HepG2 (cell line): ENCODE measurements around the gene SPINK9. TPM values are rescaled to one million over a fixed set of nuclear protein-coding genes. Genes with fewer than 3 reads are reported as not detected.

ENCODE experiments used
- ATAC-seq: fragments of 200-7000 bp; cut with Tn5 transposase; 3 replicates; pipeline ENCODE4 v1.9.1; 2020; ENCODE audit warnings: mild to moderate bottlenecking, moderate library complexity
- BruUV-seq: library from RNA; stranded (reverse); fragments of 400-500 nt; replicated peaks from 2 replicates; lab custom pipeline; 2021; lab: Mats Ljungman, UMichigan
- CTCF ChIA-PET: fragments of 300-600 bp; formaldehyde crosslinking; extraction: SDS; loops from one replicate; lab custom pipeline; 2021; ENCODE audit warnings: low total read pairs, inconsistent platforms, low intra/inter-chr PET ratio; lab: Yijun Ruan, JAX
- POLR2A ChIA-PET: fragments of 350-600 bp; sonication (Branson Sonifier 250); formaldehyde crosslinking; loops from one replicate; lab custom pipeline; 2020; ENCODE audit warnings: antibody characterized with exemption, inconsistent platforms; lab: Yijun Ruan, JAX
- DNase-seq: peaks from one replicate; pipeline ENCODE4 v3.0.0-alpha.2; 2015; ENCODE audit warnings: low spot score
- FAIRE-seq: peaks from 3 replicates; lab custom pipeline; 2011; peaks lifted over from hg19 to GRCh38; lab: Jason Lieb, UNC
- H2AFZ ChIP-seq: one replicate; pipeline ENCODE4 v1.6.1; 2011; ENCODE audit warnings: low read length, inconsistent platforms
- H3K27ac ChIP-seq: fragments of 300-600 bp; 3 replicates; pipeline ENCODE4 v1.8.0; 2011; ENCODE audit warnings: mixed run types, mild to moderate bottlenecking, mixed read lengths, low read length, inconsistent platforms; ENCODE audit not compliant: insufficient read depth; ENCODE audit errors: extremely low read length
- H3K27me3 ChIP-seq, 2 experiments: fragments of 200-600 bp in 1 of 2; 2 replicates in 1 of 2; 3 replicates in 1 of 2; pipeline versions ENCODE4 v1.6.0 to v1.8.0; 2011; ENCODE audit warnings: low read length in 2 of 2, mild to moderate bottlenecking in 2 of 2, moderate library complexity in 2 of 2, inconsistent platforms in 1 of 2; ENCODE audit not compliant: insufficient read depth in 2 of 2, control insufficient read depth in 1 of 2
- H3K36me3 ChIP-seq, 2 experiments: fragments of 200-600 bp in 1 of 2; replicated peaks in 1 of 2; 2 replicates in 1 of 2; 3 replicates in 1 of 2; pipeline versions ENCODE4 v1.5.1 to v1.8.0; 2011; ENCODE audit warnings: low read length in 2 of 2, inconsistent platforms in 1 of 2; ENCODE audit not compliant: insufficient read depth in 2 of 2, control insufficient read depth in 1 of 2
- H3K4me1 ChIP-seq: 2 replicates; pipeline ENCODE4 v1.5.1; 2012; ENCODE audit warnings: low read length, inconsistent platforms; ENCODE audit not compliant: insufficient read depth
- H3K4me2 ChIP-seq: 2 replicates; pipeline ENCODE4 v1.6.0; 2011; ENCODE audit warnings: low read depth, low read length, inconsistent platforms
- H3K4me3 ChIP-seq, 3 experiments: fragments of 200-600 bp in 1 of 3; sonication (generic), shearing (Covaris generic) in 1 of 3; replicated peaks in 1 of 3; 2 replicates each; pipeline ENCODE4 v1.5.1; 2011 to 2016; ENCODE audit warnings: low read length in 3 of 3, inconsistent platforms in 2 of 3, low read depth in 2 of 3, mild to moderate bottlenecking in 2 of 3, control low read depth in 1 of 3, mixed read lengths in 1 of 3; ENCODE audit not compliant: insufficient read depth in 1 of 3
- H3K79me2 ChIP-seq: one replicate; pipeline ENCODE4 v1.6.1; 2011; ENCODE audit warnings: low read length, inconsistent platforms; ENCODE audit not compliant: insufficient read depth
- H3K9ac ChIP-seq: 2 replicates; pipeline ENCODE4 v1.6.0; 2011; ENCODE audit warnings: mild to moderate bottlenecking, low read depth, low read length, inconsistent platforms; ENCODE audit not compliant: insufficient read depth
- H3K9me3 ChIP-seq: 2 replicates; pipeline ENCODE4 v1.5.1; 2012; ENCODE audit warnings: mild to moderate bottlenecking, low read length
- H4K20me1 ChIP-seq: 2 replicates; pipeline ENCODE4 v1.6.0; 2011; ENCODE audit warnings: inconsistent platforms, mild to moderate bottlenecking, low read length, moderate library complexity; ENCODE audit not compliant: insufficient read depth
- CAMTA2 ChIP-seq: sonication (generic); formaldehyde crosslinking; IDR thresholded peaks from 2 replicates; pipeline ENCODE4 v1.4.0; 2020; ENCODE audit warnings: mild to moderate bottlenecking, missing genetic modification reagents, borderline replicate concordance
- DPF2 ChIP-seq: sonication (generic); formaldehyde crosslinking; IDR thresholded peaks from 2 replicates; pipeline ENCODE4 v1.4.0; 2020; ENCODE audit warnings: mild to moderate bottlenecking, low read depth, missing genetic modification reagents, borderline replicate concordance
- GPN1 ChIP-seq: sonication (generic); formaldehyde crosslinking; IDR thresholded peaks from 2 replicates; pipeline ENCODE4 v1.5.1; 2020; ENCODE audit warnings: missing genetic modification reagents, borderline replicate concordance
- MBD4 ChIP-seq: IDR thresholded peaks from 2 replicates; pipeline ENCODE4 v1.6.1; 2012; ENCODE audit warnings: low read length, inconsistent platforms, borderline replicate concordance
- PCBP1 ChIP-seq: fragments of 200-400 bp; formaldehyde crosslinking; IDR thresholded peaks from 2 replicates; pipeline ENCODE4 v1.6.1; 2017; ENCODE audit warnings: mild to moderate bottlenecking, low read depth, low read length, borderline replicate concordance
- RXRA ChIP-seq: sonication (generic); formaldehyde crosslinking; IDR thresholded peaks from 2 replicates; pipeline ENCODE4 v1.5.1; 2020; ENCODE audit warnings: missing genetic modification reagents
- TOPORS ChIP-seq: sonication (generic); formaldehyde crosslinking; IDR thresholded peaks from 2 replicates; pipeline ENCODE4 v1.8.0; 2023; ENCODE audit warnings: mild to moderate bottlenecking, missing genetic modification reagents
- ZSCAN22 ChIP-seq: sonication (generic); formaldehyde crosslinking; IDR thresholded peaks from 2 replicates; pipeline ENCODE4 v1.4.0; 2020; ENCODE audit warnings: mild to moderate bottlenecking, missing genetic modification reagents
- WGBS: methylation state at CpG from one replicate; pipeline ENCODE4 v1.1.6; 2017; ENCODE audit warnings: low lambda C conversion rate; 5-methylcytosine and 5-hydroxymethylcytosine counted together
- in situ Hi-C: cut with HindIII; loops from 2 replicates; pipeline ENCODE4 v1.10.0; 2017; ENCODE audit warnings: low pct_unique_long_range_greater_than_20kb; ENCODE audit not compliant: extremely low pct_ligation_motif_present
- intact Hi-C: fragments of 100-400 bp; cut with micrococcal nuclease; formaldehyde crosslinking; loops from one replicate; pipeline ENCODE4 v1.10.0; 2022; ENCODE audit not compliant: unreplicated experiment
- polyA plus RNA-seq, 8 experiments: library from polyadenylated mRNA; depleted of rRNA in 3 of 8; stranded (reverse) in 7 of 8; unstranded in 1 of 8; fragments of >200 nt; fragmentation: Illumina TruSeq in 4 of 8; extraction: Trizol in 4 of 8; gene quantifications; 2 replicates each; pipeline versions ENCODE4 v1.2.1 to v1.2.3, GENCODE V29; 2011 to 2016; ENCODE audit warnings: low read depth in 4 of 8, missing spikeins in 1 of 8, mixed read lengths in 1 of 8; ENCODE audit not compliant: insufficient read depth in 1 of 8
- total RNA-seq, 5 experiments: library from RNA; depleted of rRNA; stranded (reverse); fragments of >200 nt; fragmentation: Illumina TruSeq; extraction: Trizol; gene quantifications; 2 replicates each; pipeline ENCODE4 v1.2.3, GENCODE V29; 2016; ENCODE audit warnings: low read depth in 1 of 5
- TF ChIP-seq, protein P1 (sequence below): IDR thresholded peaks from 2 replicates; pipeline ENCODE4 v1.6.1; 2016; ENCODE audit warnings: mild to moderate bottlenecking, missing biosample characterization, missing genetic modification reagents
- TF ChIP-seq, protein P2 (sequence below): sonication (generic); formaldehyde crosslinking; IDR thresholded peaks from 2 replicates; pipeline ENCODE4 v1.4.0; 2020; ENCODE audit warnings: missing genetic modification reagents
- TF ChIP-seq, protein P3 (sequence below): sonication (generic); formaldehyde crosslinking; conservative IDR thresholded peaks from 2 replicates; pipeline ENCODE4 v1.4.0; 2020; ENCODE audit warnings: missing genetic modification reagents

SPINK9 gene
- total and polyA plus RNA-seq, 2 of the 13 experiments (the other 11 are each of a cell fraction or from before 2014, with no cell fraction given), result not detected

DNA sequence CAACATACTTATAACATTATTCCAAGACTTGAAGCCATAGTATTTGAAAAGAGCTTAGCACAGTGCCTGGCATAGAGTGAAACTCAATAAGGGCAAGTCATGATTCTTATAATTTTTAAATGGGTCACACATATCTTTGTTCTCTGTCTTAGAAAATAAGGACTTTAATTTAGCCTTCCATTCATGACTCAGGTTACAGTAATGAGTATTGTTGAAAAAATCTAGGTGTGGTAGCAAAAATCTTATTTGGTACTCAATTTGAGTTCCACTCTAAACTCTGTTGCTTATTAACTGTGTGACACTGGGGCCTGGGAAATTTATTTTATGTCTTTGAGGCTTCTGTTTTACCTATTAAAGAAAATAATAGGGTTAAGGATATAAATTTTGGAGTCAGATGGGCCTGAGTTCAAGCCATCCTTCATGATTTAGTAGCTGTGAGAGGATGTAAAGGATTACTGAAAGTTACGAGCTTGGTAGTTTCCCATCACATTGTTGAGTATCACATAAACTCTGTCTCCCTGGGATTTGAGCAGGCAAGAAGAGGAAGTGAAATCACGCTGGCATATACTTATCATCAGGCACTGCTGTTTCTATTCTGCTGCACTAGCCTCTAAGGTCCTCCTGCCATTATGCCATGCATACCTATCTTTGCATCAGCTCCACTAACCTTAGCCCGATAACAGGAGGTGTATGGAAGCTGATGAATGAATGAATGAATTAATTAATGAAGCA lies 1.5 kb downstream of the SPINK9 start:
- no peaks in the 10 kb centered on the region for H3K4me1 ChIP-seq
- intact Hi-C loops, result no loop called here
- no peak for DNase-seq
- no peaks in the 10 kb centered on the region for H3K9me3 ChIP-seq
- H3K36me3 ChIP-seq, result no peaks in the 10 kb centered on the region
- TF ChIP-seq PCBP1 (no peak), TOPORS (CRISPR knock-in tag) (no peak)
- TF ChIP-seq, protein P1, sequence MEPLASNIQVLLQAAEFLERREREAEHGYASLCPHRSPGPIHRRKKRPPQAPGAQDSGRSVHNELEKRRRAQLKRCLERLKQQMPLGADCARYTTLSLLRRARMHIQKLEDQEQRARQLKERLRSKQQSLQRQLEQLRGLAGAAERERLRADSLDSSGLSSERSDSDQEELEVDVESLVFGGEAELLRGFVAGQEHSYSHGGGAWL (CRISPR knock-in tag), result no peak
- TF ChIP-seq, all 625 proteins: peak for 0
- WGBS, result 11% methylated on average over 3 of the region's 3 CpGs
- in situ Hi-C loops, result no loop called here
- Histone ChIP-seq H3K79me2 (no peaks in the 10 kb centered on the region), H3K27me3 (no peaks in the 10 kb centered on the region), H4K20me1 (no peaks in the 10 kb centered on the region), H3K4me3 (no peak overlapping the region), H3K4me2 (no peak overlapping the region), H3K9ac (no peak overlapping the region), H2AFZ (no peak overlapping the region), H3K27ac (no peak overlapping the region)
- BruUV-seq, result no TSS peak
- no peak for ATAC-seq
- ChIA-PET POLR2A (no interaction called here), CTCF (no interaction called here)
- no peak for FAIRE-seq

DNA sequence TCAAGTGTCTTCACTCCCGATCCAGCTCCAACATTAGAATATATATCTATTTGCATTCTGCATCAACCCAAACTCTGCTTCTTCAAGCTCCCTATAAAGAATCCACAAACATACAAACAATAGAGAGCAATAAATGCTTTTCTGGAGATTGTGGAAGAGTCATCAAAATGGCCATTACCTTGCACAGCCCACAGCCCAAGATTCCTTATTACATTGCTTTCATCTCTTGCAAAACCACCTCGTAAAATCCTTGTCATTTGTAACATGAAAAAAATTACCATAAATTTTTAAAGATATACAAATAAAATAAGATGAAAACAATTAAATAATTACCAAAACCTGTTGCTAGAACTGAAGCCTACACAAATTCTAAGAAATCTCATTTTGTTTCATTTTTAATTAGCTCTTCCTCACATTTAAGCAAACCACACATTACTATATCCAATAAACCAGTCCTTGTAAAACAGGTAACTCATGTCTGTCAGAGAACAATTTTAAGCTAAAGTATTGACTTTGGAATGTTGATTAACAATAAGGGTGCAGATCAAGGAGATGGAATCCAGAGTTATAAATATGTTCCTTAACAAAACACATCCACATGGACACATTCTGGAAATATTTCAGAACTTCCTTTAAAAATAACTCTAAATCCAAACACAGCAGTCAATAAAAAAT lies 7.1 kb downstream of the SPINK9 start:
- POLR2A ChIA-PET, result no interaction called here
- CTCF ChIA-PET, result no interaction called here
- no peak overlapping the region for H2AFZ ChIP-seq
- H3K36me3 ChIP-seq, result no peaks in the 10 kb centered on the region
- intact Hi-C loops (no loop called here), in situ Hi-C loops (no loop called here)
- H3K9me3 ChIP-seq, result no peaks in the 10 kb centered on the region
- DNase-seq (no peak), FAIRE-seq (no peak), ATAC-seq (no peak)
- no peaks in the 10 kb centered on the region for H4K20me1 ChIP-seq
- 0% methylated on average over 2 of the region's 2 CpGs for WGBS
- H3K79me2 ChIP-seq, result no peaks in the 10 kb centered on the region
- no peak overlapping the region for H3K27ac ChIP-seq
- H3K9ac ChIP-seq, result no peak overlapping the region
- no peaks in the 10 kb centered on the region for H3K4me1 ChIP-seq
- H3K27me3 ChIP-seq, result no peaks in the 10 kb centered on the region
- no peak overlapping the region for H3K4me2 ChIP-seq
- no TSS peak for BruUV-seq
- no peak overlapping the region for H3K4me3 ChIP-seq
- TF ChIP-seq ZSCAN22 (CRISPR knock-in tag), result no peak
- TF ChIP-seq, protein P2, sequence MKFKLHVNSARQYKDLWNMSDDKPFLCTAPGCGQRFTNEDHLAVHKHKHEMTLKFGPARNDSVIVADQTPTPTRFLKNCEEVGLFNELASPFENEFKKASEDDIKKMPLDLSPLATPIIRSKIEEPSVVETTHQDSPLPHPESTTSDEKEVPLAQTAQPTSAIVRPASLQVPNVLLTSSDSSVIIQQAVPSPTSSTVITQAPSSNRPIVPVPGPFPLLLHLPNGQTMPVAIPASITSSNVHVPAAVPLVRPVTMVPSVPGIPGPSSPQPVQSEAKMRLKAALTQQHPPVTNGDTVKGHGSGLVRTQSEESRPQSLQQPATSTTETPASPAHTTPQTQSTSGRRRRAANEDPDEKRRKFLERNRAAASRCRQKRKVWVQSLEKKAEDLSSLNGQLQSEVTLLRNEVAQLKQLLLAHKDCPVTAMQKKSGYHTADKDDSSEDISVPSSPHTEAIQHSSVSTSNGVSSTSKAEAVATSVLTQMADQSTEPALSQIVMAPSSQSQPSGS (CRISPR knock-in tag), result no peak
- TF ChIP-seq GPN1 (CRISPR knock-in tag), result no peak
- TF ChIP-seq, protein P3, sequence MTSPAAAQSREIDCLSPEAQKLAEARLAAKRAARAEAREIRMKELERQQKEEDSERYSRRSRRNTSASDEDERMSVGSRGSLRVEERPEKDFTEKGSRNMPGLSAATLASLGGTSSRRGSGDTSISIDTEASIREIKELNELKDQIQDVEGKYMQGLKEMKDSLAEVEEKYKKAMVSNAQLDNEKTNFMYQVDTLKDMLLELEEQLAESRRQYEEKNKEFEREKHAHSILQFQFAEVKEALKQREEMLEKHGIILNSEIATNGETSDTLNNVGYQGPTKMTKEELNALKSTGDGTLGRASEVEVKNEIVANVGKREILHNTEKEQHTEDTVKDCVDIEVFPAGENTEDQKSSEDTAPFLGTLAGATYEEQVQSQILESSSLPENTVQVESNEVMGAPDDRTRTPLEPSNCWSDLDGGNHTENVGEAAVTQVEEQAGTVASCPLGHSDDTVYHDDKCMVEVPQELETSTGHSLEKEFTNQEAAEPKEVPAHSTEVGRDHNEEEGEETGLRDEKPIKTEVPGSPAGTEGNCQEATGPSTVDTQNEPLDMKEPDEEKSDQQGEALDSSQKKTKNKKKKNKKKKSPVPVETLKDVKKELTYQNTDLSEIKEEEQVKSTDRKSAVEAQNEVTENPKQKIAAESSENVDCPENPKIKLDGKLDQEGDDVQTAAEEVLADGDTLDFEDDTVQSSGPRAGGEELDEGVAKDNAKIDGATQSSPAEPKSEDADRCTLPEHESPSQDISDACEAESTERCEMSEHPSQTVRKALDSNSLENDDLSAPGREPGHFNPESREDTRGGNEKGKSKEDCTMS (CRISPR knock-in tag), result no peak
- TF ChIP-seq RXRA, result no peak
- no peak for TF ChIP-seq DPF2 (CRISPR knock-in tag)
- no peak for TF ChIP-seq MBD4
- TF ChIP-seq CAMTA2 (CRISPR knock-in tag), result no peak
